Naive thymus-derived CD8-positive, alpha-beta T cell (primary cell): ENCODE data around the gene SLC18A2. TPM values are rescaled to one million over a fixed set of nuclear protein-coding genes. Genes with fewer than 3 reads are reported as not detected.

Experiments
- ATAC-seq, 2 donors: fragments of 150-1000 bp; cut with Tn5 transposase in 1 of 2; sonication (Bioruptor Pico), chemical (Tn5 transposase) in 1 of 2; 1 replicate in 1 of 2; 2 replicates in 1 of 2; pipeline ENCODE4 v1.10.0; 2021; ENCODE audit warnings: mild to moderate bottlenecking in 2 of 2, moderate library complexity in 2 of 2
- POLR2A ChIA-PET: fragments of 350-600 bp; sonication (Branson Sonifier 250); formaldehyde crosslinking; loops from one replicate; lab custom pipeline; 2021; ENCODE audit warnings: antibody characterized with exemption; lab: Charles Lee
- DNase-seq, 10 donors: peaks; one replicate each; pipeline versions ENCODE4 v3.0.0 to v3.0.0-alpha.2; 2020 to 2022
- H3K27ac Mint-ChIP-seq, 10 donors: one replicate each; pipeline ENCODE4 v1.8.0; 2020 to 2022; ENCODE audit warnings: mild to moderate bottlenecking in 10 of 10, mixed read lengths in 10 of 10, moderate library complexity in 4 of 10, inconsistent platforms in 1 of 10
- H3K27me3 Mint-ChIP-seq, 5 donors: one replicate each; pipeline ENCODE4 v1.8.0; 2021 to 2022; ENCODE audit warnings: mixed read lengths in 5 of 5
- H3K36me3 Mint-ChIP-seq, 3 donors: one replicate each; pipeline ENCODE4 v1.8.0; 2020 to 2022; ENCODE audit warnings: mixed read lengths in 3 of 3, mild to moderate bottlenecking in 2 of 3, inconsistent platforms in 1 of 3
- H3K4me1 Mint-ChIP-seq, 4 donors: one replicate each; pipeline ENCODE4 v1.8.0; 2021 to 2022; ENCODE audit warnings: mixed read lengths in 4 of 4
- H3K4me3 Mint-ChIP-seq, 10 donors: one replicate each; pipeline ENCODE4 v1.8.0; 2020 to 2022; ENCODE audit warnings: mild to moderate bottlenecking in 10 of 10, mixed read lengths in 10 of 10, moderate library complexity in 6 of 10, inconsistent platforms in 1 of 10
- H3K9me3 Mint-ChIP-seq, 9 donors: one replicate each; pipeline ENCODE4 v1.8.0; 2020 to 2022; ENCODE audit warnings: mixed read lengths in 9 of 9, mild to moderate bottlenecking in 3 of 9, inconsistent platforms in 1 of 9, moderate library complexity in 1 of 9
- polyA plus RNA-seq, 3 donors: library from polyadenylated mRNA; unstranded; fragments of 300-500 nt; fragmentation: Illumina TruSeq; gene quantifications; one replicate each; pipeline ENCODE4 v1.2.3, GENCODE V29; 2021
- total RNA-seq, 8 experiments: library from RNA in 2 of 8; stranded (reverse) in 2 of 8; gene quantifications; one replicate each; pipeline ENCODE4 v1.2.3 and lab custom pipeline; 2021 to 2026

The SLC18A2 gene
- total RNA-seq (not detected), polyA plus RNA-seq (10 to 100 TPM in 1 of 3 donors, 1 to 10 TPM in 1, under 1 TPM in 1; 0.29 to 16.7 (median 1.5) TPM), total RNA-seq (lab: John Stamatoyannopoulos, UW) (0.07 to 14.9 (median 2.2) reads per million in 6 experiments)

GRCh38 chr10:117240621-117241529, at the start of gene SLC18A2:
TSS of gene SLC18A2 (plus strand) at chr10:117241114. CDS start at chr10:117241694, 580 bp downstream.
- Mint-ChIP-seq H3K9me3 (peaks cover 0 to 4% (median 0%) of the 10 kb centered on the region in 9 donors), H3K4me3 (peak within 1 kb of the TSS in 9 of 10 donors; percentile 38 to 91 (median 55)), H3K27me3 (peaks cover 28 to 63% (median 39%) of the 10 kb centered on the region in 5 donors), H3K4me1 (peaks cover 3 to 11% (median 11%) of the 10 kb centered on the region in 4 donors), H3K27ac (peak within 1 kb of the TSS in 2 of 10 donors; percentile 3 to 80), H3K36me3 (no peaks in the 10 kb centered on the region)
- no peak for ATAC-seq
- DNase-seq, result peak in 1 of 10 donors; percentile 13
- POLR2A ChIA-PET, result no interaction called here

GRCh38 chr10:117197189-117197588, 43.7 kb upstream of the SLC18A2 start, which contains the start of gene KCNK18:
TSS of gene KCNK18 (plus strand) at chr10:117197489. CDS start at chr10:117197489, 0 bp downstream.
- H3K9me3 Mint-ChIP-seq, result peaks cover 0 to 2% (median 0%) of the 10 kb centered on the region in 9 donors
- POLR2A ChIA-PET, result no interaction called here
- DNase-seq (no peak), ATAC-seq (no peak)
- H3K4me3 Mint-ChIP-seq, result no peak within 1 kb of the TSS
- H3K36me3 Mint-ChIP-seq, result no peaks in the 10 kb centered on the region
- H3K4me1 Mint-ChIP-seq, result no peaks in the 10 kb centered on the region
- H3K27ac Mint-ChIP-seq, result peak within 1 kb of the TSS in 1 of 10 donors; percentile 53
- H3K27me3 Mint-ChIP-seq, result peaks cover 3 to 27% (median 9%) of the 10 kb centered on the region in 5 donors

GRCh38 chr10:117198088-117198487, 42.8 kb upstream of the SLC18A2 start:
- peaks cover 3 to 25% (median 9%) of the 10 kb centered on the region in 5 donors for H3K27me3 Mint-ChIP-seq
- H3K4me3 Mint-ChIP-seq, result no peak overlapping the region
- H3K27ac Mint-ChIP-seq, result no peak overlapping the region
- H3K36me3 Mint-ChIP-seq, result no peaks in the 10 kb centered on the region
- peaks cover 0 to 2% (median 0%) of the 10 kb centered on the region in 9 donors for H3K9me3 Mint-ChIP-seq
- no peaks in the 10 kb centered on the region for H3K4me1 Mint-ChIP-seq
- no peak for DNase-seq
- no peak for ATAC-seq
- POLR2A ChIA-PET, result no interaction called here

- H3K4me3 Mint-ChIP-seq, result no peak overlapping the region
- peaks cover 12 to 23% (median 19%) of the 10 kb centered on the region in 5 donors for H3K27me3 Mint-ChIP-seq
- H3K9me3 Mint-ChIP-seq, result peaks cover 0 to 9% (median 2%) of the 10 kb centered on the region in 9 donors
- no peak for ATAC-seq
- no peaks in the 10 kb centered on the region for H3K4me1 Mint-ChIP-seq
- POLR2A ChIA-PET, result no interaction called here
- no peak for DNase-seq
- H3K36me3 Mint-ChIP-seq, result peaks cover 0 to 5% (median 0%) of the 10 kb centered on the region in 3 donors
- H3K27ac Mint-ChIP-seq, result no peak overlapping the region
Observed at GRCh38 chr10:117201826-117202225, 39.1 kb upstream of the SLC18A2 start.

GRCh38 chr10:117204316-117204715, 36.6 kb upstream of the SLC18A2 start:
- H3K4me1 Mint-ChIP-seq, result no peaks in the 10 kb centered on the region
- peaks cover 0 to 5% (median 0%) of the 10 kb centered on the region in 3 donors for H3K36me3 Mint-ChIP-seq
- peaks cover 15 to 43% (median 29%) of the 10 kb centered on the region in 5 donors for H3K27me3 Mint-ChIP-seq
- POLR2A ChIA-PET, result no interaction called here
- peaks cover 0 to 15% (median 2%) of the 10 kb centered on the region in 9 donors for H3K9me3 Mint-ChIP-seq
- H3K4me3 Mint-ChIP-seq, result no peak overlapping the region
- DNase-seq (no peak), ATAC-seq (no peak)
- no peak overlapping the region for H3K27ac Mint-ChIP-seq

GRCh38 chr10:117212176-117212575, 28.7 kb upstream of the SLC18A2 start:
- Mint-ChIP-seq H3K36me3 (peaks cover 0 to 21% (median 0%) of the 10 kb centered on the region in 3 donors), H3K27ac (no peak overlapping the region), H3K4me3 (no peak overlapping the region), H3K4me1 (peaks cover 0 to 4% (median 2%) of the 10 kb centered on the region in 4 donors), H3K27me3 (peaks cover 29 to 79% (median 39%) of the 10 kb centered on the region in 5 donors), H3K9me3 (peaks cover 1 to 33% (median 13%) of the 10 kb centered on the region in 9 donors)
- DNase-seq (no peak), ATAC-seq (no peak)
- POLR2A ChIA-PET, result no interaction called here

- POLR2A ChIA-PET, result no interaction called here
- Mint-ChIP-seq H3K4me1 (peaks cover 1 to 9% (median 6%) of the 10 kb centered on the region in 4 donors), H3K9me3 (peaks cover 1 to 30% (median 13%) of the 10 kb centered on the region in 9 donors), H3K27ac (no peak overlapping the region), H3K4me3 (no peak overlapping the region), H3K36me3 (peaks cover 0 to 21% (median 0%) of the 10 kb centered on the region in 3 donors), H3K27me3 (peaks cover 21 to 57% (median 35%) of the 10 kb centered on the region in 5 donors)
- ATAC-seq, result no peak
- no peak for DNase-seq
Observed at GRCh38 chr10:117214401-117214800, 26.5 kb upstream of the SLC18A2 start.

GRCh38 chr10:117215079-117215478, 25.8 kb upstream of the SLC18A2 start:
- H3K9me3 Mint-ChIP-seq, result peaks cover 1 to 30% (median 13%) of the 10 kb centered on the region in 9 donors
- H3K27ac Mint-ChIP-seq, result peak overlapping the region in 2 of 10 donors; percentile 21 to 34
- POLR2A ChIA-PET, result no interaction called here
- peak overlapping the region in 3 of 10 donors; percentile 48 to 74 (median 48) for H3K4me3 Mint-ChIP-seq
- no peak for DNase-seq
- H3K27me3 Mint-ChIP-seq, result peaks cover 19 to 52% (median 29%) of the 10 kb centered on the region in 5 donors
- peaks cover 0 to 21% (median 0%) of the 10 kb centered on the region in 3 donors for H3K36me3 Mint-ChIP-seq
- peaks cover 1 to 9% (median 6%) of the 10 kb centered on the region in 4 donors for H3K4me1 Mint-ChIP-seq
- ATAC-seq, result no peak

- peaks cover 1 to 26% (median 13%) of the 10 kb centered on the region in 9 donors for H3K9me3 Mint-ChIP-seq
- H3K4me3 Mint-ChIP-seq, result peak overlapping the region in 9 of 10 donors; percentile 28 to 83 (median 74)
- POLR2A ChIA-PET, result interaction anchor here (1.6 kb wide), 1 partner anchor 103 kb away, joined by 4 read pairs; no protein-coding TSS in a partner anchor
- peak overlapping the region in 1 of 10 donors; percentile 34 for H3K27ac Mint-ChIP-seq
- ATAC-seq (no peak), DNase-seq (no peak)
- peaks cover 0 to 21% (median 0%) of the 10 kb centered on the region in 3 donors for H3K36me3 Mint-ChIP-seq
- peaks cover 15 to 52% (median 27%) of the 10 kb centered on the region in 5 donors for H3K27me3 Mint-ChIP-seq
- H3K4me1 Mint-ChIP-seq, result peaks cover 1 to 9% (median 6%) of the 10 kb centered on the region in 4 donors
Observed at GRCh38 chr10:117216028-117216427, 24.9 kb upstream of the SLC18A2 start.

GRCh38 chr10:117216611-117217195, 24.2 kb upstream of the SLC18A2 start:
- H3K36me3 Mint-ChIP-seq, result peaks cover 0 to 14% (median 0%) of the 10 kb centered on the region in 3 donors
- POLR2A ChIA-PET, result interaction anchor here (0.7 to 1.6 kb wide), 2 partner anchors 102 to 155 kb away, joined by 3 to 4 read pairs; no protein-coding TSS in a partner anchor
- H3K4me3 Mint-ChIP-seq, result peak overlapping the region; percentile 64 to 83 (median 78)
- ATAC-seq (peak; percentile 81 to 92), DNase-seq (peak; percentile 39 to 75 (median 66))
- H3K9me3 Mint-ChIP-seq, result peaks cover 1 to 19% (median 8%) of the 10 kb centered on the region in 9 donors
- H3K27me3 Mint-ChIP-seq, result peaks cover 12 to 50% (median 27%) of the 10 kb centered on the region in 5 donors
- H3K27ac Mint-ChIP-seq, result peak overlapping the region in 1 of 10 donors; percentile 70
- peaks cover 1 to 9% (median 6%) of the 10 kb centered on the region in 4 donors for H3K4me1 Mint-ChIP-seq

- POLR2A ChIA-PET, result interaction anchor here (0.7 to 1.6 kb wide), 2 partner anchors 102 to 155 kb away, joined by 3 to 4 read pairs; no protein-coding TSS in a partner anchor
- Mint-ChIP-seq H3K4me3 (peak overlapping the region; percentile 58 to 83 (median 78)), H3K4me1 (peaks cover 1 to 9% (median 6%) of the 10 kb centered on the region in 4 donors), H3K36me3 (peaks cover 0 to 8% (median 0%) of the 10 kb centered on the region in 3 donors), H3K27me3 (peaks cover 12 to 51% (median 27%) of the 10 kb centered on the region in 5 donors), H3K27ac (peak overlapping the region in 1 of 10 donors; percentile 70), H3K9me3 (peaks cover 0 to 13% (median 2%) of the 10 kb centered on the region in 9 donors)
- ATAC-seq, result peak; percentile 53 to 60
- peak in 6 of 10 donors; percentile 3 to 44 (median 16) for DNase-seq
Observed at GRCh38 chr10:117217196-117217761, 23.6 kb upstream of the SLC18A2 start.
